GM19023 (cell line): ENCODE results near the gene NREP.
"Not testable (repeated sequence)": the region's sequence is repeated elsewhere in the genome, so short reads cannot be mapped to it uniquely, and the experiment has no call there.

ENCODE experiments used
- ATAC-seq: cut with Tn5 transposase; IDR thresholded peaks from one replicate; pipeline ENCODE4 v1.9.1; 2021; ENCODE audit warnings: mild to moderate bottlenecking, moderate library complexity; ENCODE audit not compliant: unreplicated experiment

NREP gene

GRCh38 chr5:111741278-111741677 lies 15.7 kb downstream of the NREP start:
- no peak for ATAC-seq

- no peak for ATAC-seq
These were observed 17.6 kb downstream of the NREP start for GRCh38 chr5:111739416-111739815.

GRCh38 chr5:111738118-111738517 lies 18.9 kb downstream of the NREP start:
- no peak for ATAC-seq

DNA sequence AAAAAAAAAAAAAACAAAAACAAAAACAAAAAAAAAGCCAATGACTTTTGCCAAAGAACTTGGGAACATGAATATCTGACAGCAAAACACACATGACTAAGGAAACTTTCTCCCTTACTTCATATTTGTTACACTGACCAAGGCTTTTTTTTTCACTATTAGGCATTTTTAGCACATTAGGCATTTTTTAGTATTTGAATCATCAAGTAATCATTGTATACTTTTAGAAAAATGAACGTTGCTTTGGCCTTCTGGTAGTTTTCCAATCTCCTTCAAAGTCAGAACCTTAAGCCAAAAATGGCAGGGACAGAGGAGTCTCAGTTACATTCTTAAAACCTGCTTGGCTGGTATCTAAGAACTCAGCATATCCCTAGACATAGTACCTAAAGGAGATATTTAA lies 19.3 kb downstream of the NREP start:
- ATAC-seq, result no peak

DNA sequence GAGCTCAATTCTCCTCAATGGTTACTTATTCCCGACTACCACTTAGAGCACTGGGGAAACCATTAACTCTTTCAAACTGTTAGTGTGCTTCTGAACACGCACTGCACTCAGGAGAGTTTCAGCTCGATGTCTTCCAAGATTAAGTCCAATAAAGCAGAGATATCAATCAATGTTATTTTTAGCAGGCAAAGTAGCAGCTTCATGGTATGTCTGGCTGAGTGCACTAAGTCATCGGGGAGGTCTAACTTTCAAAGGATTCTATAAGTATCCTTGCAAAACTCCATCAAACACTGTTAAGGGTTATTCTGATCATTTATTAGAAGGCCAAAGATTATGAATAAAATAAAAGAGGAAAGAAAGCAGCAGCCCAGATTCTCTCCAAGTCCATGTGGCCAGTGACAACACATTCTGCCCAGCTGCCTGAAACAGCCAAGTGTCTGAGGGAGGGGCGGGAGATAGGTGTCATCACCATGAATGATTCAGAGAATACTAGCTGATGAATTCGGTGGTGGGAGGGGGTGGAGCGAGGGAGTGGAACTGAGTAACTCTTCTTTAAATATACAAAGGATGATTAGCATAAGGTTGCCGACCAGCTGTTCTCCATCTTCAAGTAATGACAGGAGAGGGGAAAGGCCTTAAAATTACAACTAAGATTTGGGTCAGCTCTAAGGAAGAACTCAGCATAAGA lies 21.3 kb downstream of the NREP start:
- no peak for ATAC-seq

DNA sequence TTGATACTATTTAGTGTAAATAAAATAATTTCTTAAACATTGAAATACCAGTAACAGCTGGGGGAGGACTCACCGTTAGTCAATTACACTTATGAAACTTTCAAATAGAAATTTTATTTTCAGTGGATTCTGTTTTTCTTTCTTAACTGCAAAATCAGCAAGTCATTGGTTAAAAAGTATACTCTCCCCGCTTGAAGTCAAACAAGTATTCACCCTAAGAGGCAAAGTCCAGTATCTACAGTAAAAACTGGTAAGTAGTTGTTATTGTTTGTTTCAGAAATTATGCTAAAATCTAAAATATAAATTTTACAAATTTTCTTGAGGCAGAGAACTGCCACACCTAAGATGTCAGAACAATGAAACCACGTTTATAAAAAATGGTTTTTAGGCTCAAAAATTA lies 22.4 kb downstream of the NREP start:
- no peak for ATAC-seq

DNA sequence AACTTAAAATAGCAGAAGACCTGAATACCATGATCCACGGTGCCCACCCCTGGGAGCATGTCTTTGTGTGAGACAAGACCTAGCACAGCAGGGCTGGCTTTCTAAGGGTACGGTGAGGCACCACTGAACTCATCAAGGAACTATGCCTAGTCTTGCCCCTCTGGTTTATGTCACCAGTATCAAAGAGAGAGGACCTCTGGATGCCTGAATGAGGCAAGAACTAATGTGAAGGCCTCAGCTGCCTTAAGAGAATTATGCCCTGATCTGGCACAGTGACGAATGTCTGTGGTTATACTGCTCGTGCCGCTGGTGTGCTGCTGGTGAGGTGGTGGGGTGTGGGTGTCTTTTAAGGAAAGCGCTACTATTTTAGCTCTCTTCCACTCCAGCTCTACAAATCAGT lies 23.0 kb downstream of the NREP start:
- no peak for ATAC-seq

GRCh38 chr5:111733571-111733970 lies 23.4 kb downstream of the NREP start:
- ATAC-seq, result no peak

DNA sequence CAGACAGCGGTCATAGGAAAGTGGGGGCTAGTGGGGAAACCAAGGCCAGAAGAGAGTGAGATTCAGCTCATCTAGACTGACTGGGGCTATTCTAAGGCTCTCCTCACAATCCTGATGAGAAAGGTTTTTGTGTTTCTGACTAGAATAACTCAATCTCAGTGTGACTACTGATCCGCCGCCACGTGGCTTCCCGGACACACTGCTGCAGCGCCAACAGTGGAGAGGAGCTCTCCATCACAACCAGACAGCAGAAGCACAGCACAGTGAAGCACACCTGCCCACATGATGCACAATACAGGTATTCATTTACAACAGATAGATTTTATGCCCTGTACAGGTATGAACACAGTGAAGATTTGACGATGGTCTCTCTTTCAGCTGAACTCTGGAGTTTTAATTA lies 25.4 kb downstream of the NREP start:
- ATAC-seq, result no peak

- ATAC-seq, result no peak
These were observed 26.2 kb downstream of the NREP start for GRCh38 chr5:111730659-111731382.

- ATAC-seq, result no peak
These were observed 28.1 kb downstream of the NREP start for GRCh38 chr5:111728941-111729340.

GRCh38 chr5:111726986-111727385 lies 30.0 kb downstream of the NREP start:
- no peak for ATAC-seq

DNA sequence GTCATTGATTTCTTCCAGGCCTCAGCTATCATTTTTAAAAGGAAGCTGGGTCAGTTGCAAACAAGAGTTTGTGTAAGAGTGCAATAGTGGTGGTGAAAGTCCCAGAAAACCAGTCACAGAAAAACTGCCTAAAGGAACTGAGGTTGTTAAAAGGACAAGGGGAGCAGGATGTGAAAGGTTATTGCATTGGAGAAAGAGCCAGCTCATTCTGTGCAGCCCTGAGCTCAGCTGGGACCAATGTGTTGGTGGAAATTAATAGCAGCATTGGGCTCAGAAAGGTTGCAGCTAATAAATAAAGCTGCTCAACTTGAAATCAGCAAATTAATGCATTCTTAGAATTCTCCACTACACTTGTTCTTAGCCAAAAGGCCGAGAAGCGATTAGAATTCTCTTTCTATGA lies 34.9 kb downstream of the NREP start:
- ATAC-seq, result no peak

- ATAC-seq, result no peak
These were observed 36.6 kb downstream of the NREP start for GRCh38 chr5:111720333-111720890.

- ATAC-seq, result no peak
These were observed 37.2 kb downstream of the NREP start for GRCh38 chr5:111719773-111720172.

GRCh38 chr5:111716789-111717188 lies 40.2 kb downstream of the NREP start:
- ATAC-seq, result not testable (repeated sequence)

GRCh38 chr5:111707630-111708164 lies 49.3 kb downstream of the NREP start:
- no peak for ATAC-seq

GRCh38 chr5:111706345-111706744 lies 50.6 kb downstream of the NREP start:
- no peak for ATAC-seq

DNA sequence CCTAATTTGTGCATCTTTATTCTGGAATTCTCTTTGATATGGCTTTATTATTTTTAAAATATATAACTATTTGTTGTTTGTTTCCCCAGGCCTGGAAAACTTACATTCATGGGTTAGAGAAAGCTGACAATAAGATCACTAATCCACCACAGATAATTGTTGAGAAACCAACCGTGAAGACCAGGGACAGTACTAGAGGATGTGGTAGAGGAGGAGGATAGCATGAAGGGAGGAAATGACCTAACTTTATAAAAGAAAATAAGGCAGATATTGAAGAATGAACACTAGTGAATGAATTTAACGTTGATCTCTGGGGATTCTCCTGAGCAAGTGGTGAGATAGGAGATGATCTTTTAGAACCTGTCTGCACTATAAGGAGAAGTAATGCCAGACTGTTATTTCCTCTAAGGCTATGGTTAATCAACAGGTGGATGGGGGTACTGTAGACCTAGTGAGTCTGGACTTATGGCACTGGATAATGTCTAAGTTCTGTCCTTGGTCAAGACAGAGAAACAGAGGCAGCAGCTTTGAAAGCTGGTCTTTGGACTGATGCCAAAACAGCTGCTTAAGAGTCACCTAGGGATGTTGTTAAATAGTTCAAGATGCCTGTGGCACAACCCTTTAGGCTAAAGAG lies 52.4 kb downstream of the NREP start:
- no peak for ATAC-seq

DNA sequence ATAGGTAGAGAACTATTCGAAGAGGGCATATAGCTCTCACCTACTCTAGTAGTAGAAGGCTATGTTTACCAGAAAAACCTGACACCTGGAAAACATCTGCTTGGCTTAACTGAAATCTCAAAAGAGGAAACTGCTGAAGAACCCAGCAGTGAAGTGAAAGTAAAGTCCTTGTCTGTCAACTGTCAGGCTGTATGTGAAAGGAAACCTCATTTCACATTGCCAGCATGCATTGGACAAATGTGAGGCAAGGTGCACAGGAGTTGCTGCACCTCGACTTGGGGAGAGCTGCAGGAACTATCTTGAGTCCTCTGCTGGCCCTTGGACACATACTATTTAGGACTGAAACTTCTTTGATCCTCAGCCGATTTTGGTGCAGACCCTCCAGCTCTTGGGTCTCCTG lies 53.3 kb downstream of the NREP start:
- peak; percentile 97 for ATAC-seq

DNA sequence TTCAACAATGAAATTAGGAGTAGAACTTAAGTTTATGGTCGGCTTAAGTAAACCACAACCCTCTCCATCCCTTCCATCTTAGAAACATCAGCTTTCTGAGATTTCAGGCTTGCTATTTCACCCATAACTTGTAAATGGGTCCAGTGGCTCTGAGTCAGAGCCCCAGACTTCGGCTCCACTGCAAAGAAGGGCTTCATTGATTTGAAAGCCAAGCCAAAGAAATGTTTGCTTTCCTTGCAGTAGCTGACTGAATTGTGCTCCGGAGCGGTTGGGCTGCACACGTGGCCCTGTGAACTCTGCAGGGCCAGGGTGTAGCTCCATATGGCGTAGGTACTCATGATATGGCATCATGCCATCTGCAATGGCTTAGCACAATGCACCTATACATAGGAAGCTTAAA lies 57.0 kb downstream of the NREP start:
- ATAC-seq, result no peak

- no peak for ATAC-seq
These were observed 57.7 kb downstream of the NREP start for GRCh38 chr5:111699324-111699723.
